Measurements from ENCODE around the gene FLOT1. TPM values are rescaled to one million over a fixed set of nuclear protein-coding genes. Genes with fewer than 3 reads are reported as not detected.
"Not testable (repeated sequence)": the region's sequence is repeated elsewhere in the genome, so short reads cannot be mapped to it uniquely, and the experiment has no call there.

FLOT1 gene
- total RNA-seq, 1 experiment from 2014 or later = 116 TPM

- Histone ChIP-seq H3K4me3 (ENCODE audit: low read depth, low read length, poor library complexity, severe bottlenecking) (no peak overlapping the region), H3K27me3 (replicated peaks; ENCODE audit: insufficient read depth, low read depth, low read length, poor library complexity) (no peaks in the 10 kb centered on the region), H3K9me3 (ENCODE audit: low read depth, low read length, poor library complexity, severe bottlenecking) (no peaks in the 10 kb centered on the region), H3K36me3 (ENCODE audit: insufficient read depth, low read length, poor library complexity, severe bottlenecking) (peaks cover 65% of the 10 kb centered on the region), H3K4me1 (ENCODE audit: insufficient read depth, low read length, poor library complexity, severe bottlenecking) (peaks cover 26% of the 10 kb centered on the region), H3K27ac (ENCODE audit: low read depth, low read length, poor library complexity, severe bottlenecking) (peak overlapping the region; percentile 51)
- ChIA-PET POLR2A (ENCODE audit: low non-redundant PET) (interaction anchor here (0.5 to 0.7 kb wide), 4 partner anchors 9 to 573 kb away, joined by 3 to 4 read pairs (median 4); partner anchors contain the start of gene MDC1), CTCF (interaction anchor here (0.6 to 1.0 kb wide), 3 partner anchors 9 to 361 kb away, joined by 3 to 8 read pairs (median 5); no protein-coding TSS in a partner anchor)
- BruUV-seq (replicated peaks) = no TSS peak
- TF ChIP-seq CTCF (conservative IDR thresholded peaks at IDR 0.05; ENCODE audit: low read depth, low read length) (no peak), EZH2 (IDR thresholded peaks at IDR 0.05; ENCODE audit: borderline replicate concordance, low read depth, low read length, poor library complexity, severe bottlenecking) (no peak)
- intact Hi-C loops (cut with micrococcal nuclease; ENCODE audit: unreplicated experiment) = loop anchor here (5.0 kb wide), 2 partner anchors 151 to 361 kb away; no protein-coding TSS in a partner anchor
- peak; percentile 22 for DNase-seq (ENCODE audit: low spot score)
These were observed 15.7 kb downstream of the FLOT1 start for GRCh38 chr6:30726506-30727413.

GRCh38 chr6:30725713-30726505 lies 16.6 kb downstream of the FLOT1 start:
- POLR2A ChIA-PET (ENCODE audit: low non-redundant PET) = interaction anchor here (0.6 kb wide), 2 partner anchors 87 to 252 kb away, joined by 4 read pairs; no protein-coding TSS in a partner anchor
- CTCF ChIA-PET = no interaction called here
- DNase-seq (ENCODE audit: low spot score) = peak; percentile 54
- BruUV-seq (replicated peaks) = no TSS peak
- H3K4me1 ChIP-seq (ENCODE audit: insufficient read depth, low read length, poor library complexity, severe bottlenecking) = peaks cover 25% of the 10 kb centered on the region
- H3K27ac ChIP-seq (ENCODE audit: low read depth, low read length, poor library complexity, severe bottlenecking) = no peak overlapping the region
- TF ChIP-seq EZH2 (IDR thresholded peaks at IDR 0.05; ENCODE audit: borderline replicate concordance, low read depth, low read length, poor library complexity, severe bottlenecking) = no peak
- no peak for TF ChIP-seq CTCF (conservative IDR thresholded peaks at IDR 0.05; ENCODE audit: low read depth, low read length)
- H3K4me3 ChIP-seq (ENCODE audit: low read depth, low read length, poor library complexity, severe bottlenecking) = no peak overlapping the region
- intact Hi-C loops (cut with micrococcal nuclease; ENCODE audit: unreplicated experiment) = loop anchor here (5.0 kb wide), 2 partner anchors 151 to 361 kb away; no protein-coding TSS in a partner anchor
- H3K27me3 ChIP-seq (replicated peaks; ENCODE audit: insufficient read depth, low read depth, low read length, poor library complexity) = no peaks in the 10 kb centered on the region
- H3K9me3 ChIP-seq (ENCODE audit: low read depth, low read length, poor library complexity, severe bottlenecking) = no peaks in the 10 kb centered on the region
- H3K36me3 ChIP-seq (ENCODE audit: insufficient read depth, low read length, poor library complexity, severe bottlenecking) = peaks cover 68% of the 10 kb centered on the region

- H3K4me3 ChIP-seq (ENCODE audit: low read depth, low read length, poor library complexity, severe bottlenecking) = no peak overlapping the region
- ChIA-PET POLR2A (ENCODE audit: low non-redundant PET) (no interaction called here), CTCF (no interaction called here)
- intact Hi-C loops (cut with micrococcal nuclease; ENCODE audit: unreplicated experiment) = loop anchor here (5.0 kb wide), 2 partner anchors 152 to 362 kb away; no protein-coding TSS in a partner anchor
- no peak for TF ChIP-seq EZH2 (IDR thresholded peaks at IDR 0.05; ENCODE audit: borderline replicate concordance, low read depth, low read length, poor library complexity, severe bottlenecking)
- TF ChIP-seq CTCF (conservative IDR thresholded peaks at IDR 0.05; ENCODE audit: low read depth, low read length) = no peak
- H3K4me1 ChIP-seq (ENCODE audit: insufficient read depth, low read length, poor library complexity, severe bottlenecking) = peaks cover 21% of the 10 kb centered on the region
- no peaks in the 10 kb centered on the region for H3K27me3 ChIP-seq (replicated peaks; ENCODE audit: insufficient read depth, low read depth, low read length, poor library complexity)
- H3K9me3 ChIP-seq (ENCODE audit: low read depth, low read length, poor library complexity, severe bottlenecking) = no peaks in the 10 kb centered on the region
- H3K27ac ChIP-seq (ENCODE audit: low read depth, low read length, poor library complexity, severe bottlenecking) = peak overlapping the region; percentile 7
- BruUV-seq (replicated peaks) = no TSS peak
- peak; percentile 28 for DNase-seq (ENCODE audit: low spot score)
- H3K36me3 ChIP-seq (ENCODE audit: insufficient read depth, low read length, poor library complexity, severe bottlenecking) = peaks cover 60% of the 10 kb centered on the region
These were observed 17.4 kb downstream of the FLOT1 start for GRCh38 chr6:30724906-30725667.

- Histone ChIP-seq H3K4me1 (ENCODE audit: insufficient read depth, low read length, poor library complexity, severe bottlenecking) (peaks cover 24% of the 10 kb centered on the region), H3K27ac (ENCODE audit: low read depth, low read length, poor library complexity, severe bottlenecking) (peak overlapping the region; percentile 7), H3K4me3 (ENCODE audit: low read depth, low read length, poor library complexity, severe bottlenecking) (peak overlapping the region; percentile 94), H3K36me3 (ENCODE audit: insufficient read depth, low read length, poor library complexity, severe bottlenecking) (peaks cover 52% of the 10 kb centered on the region)
- H3K9me3 ChIP-seq (ENCODE audit: low read depth, low read length, poor library complexity, severe bottlenecking); intact Hi-C loops (cut with micrococcal nuclease; ENCODE audit: unreplicated experiment); H3K27me3 ChIP-seq (replicated peaks; ENCODE audit: insufficient read depth, low read depth, low read length, poor library complexity): not testable (repeated sequence)
- ChIA-PET POLR2A (ENCODE audit: low non-redundant PET) (interaction anchor here (0.6 kb wide), 1 partner anchor 78 kb away, joined by 12 read pairs; no protein-coding TSS in a partner anchor), CTCF (interaction anchor here (0.6 kb wide), 1 partner anchor 8 kb away, joined by 4 read pairs; no protein-coding TSS in a partner anchor)
- peak; percentile 51 for DNase-seq (ENCODE audit: low spot score)
- TSS peak; percentile 34 for BruUV-seq (replicated peaks)
These were observed 18.4 kb downstream of the FLOT1 start for GRCh38 chr6:30723843-30724741.
